Hepatocyte (in vitro differentiated cells): ENCODE data around the gene ZNF469. TPM values are rescaled to one million over a fixed set of nuclear protein-coding genes. Genes with fewer than 3 reads are reported as not detected.
A peak's percentile ranks its signal among the peaks of the same experiment; 100 is the strongest.

Experiments
- DNase-seq: peaks from one replicate; pipeline ENCODE4 v3.0.0-alpha.2; 2016; ENCODE audit warnings: low spot score
- H2AFZ ChIP-seq: fragments of 200-600 bp; sonication (generic); 2 replicates; pipeline ENCODE4 v1.6.0; 2016; ENCODE audit warnings: antibody characterized with exemption, mild to moderate bottlenecking
- H3K27ac ChIP-seq: fragments of 200-600 bp; sonication (generic); 2 replicates; pipeline ENCODE4 v1.5.1; 2016; ENCODE audit warnings: mild to moderate bottlenecking
- H3K27me3 ChIP-seq: fragments of 200-600 bp; sonication (generic); 2 replicates; pipeline ENCODE4 v1.6.1; 2016
- H3K36me3 ChIP-seq: fragments of 200-600 bp; sonication (generic); replicated peaks from 2 replicates; pipeline ENCODE4 v1.5.1; 2016; ENCODE audit warnings: low read depth; ENCODE audit not compliant: insufficient read depth
- H3K4me1 ChIP-seq: fragments of 200-600 bp; sonication (generic); 2 replicates; pipeline ENCODE4 v1.5.1; 2016; ENCODE audit warnings: mild to moderate bottlenecking, moderate library complexity; ENCODE audit not compliant: insufficient read depth
- H3K4me2 ChIP-seq: fragments of 200-600 bp; sonication (generic); 2 replicates; pipeline ENCODE4 v1.6.0; 2016
- H3K4me3 ChIP-seq: fragments of 200-600 bp; sonication (generic); 2 replicates; pipeline ENCODE4 v1.5.1; 2016; ENCODE audit warnings: mild to moderate bottlenecking
- H3K79me2 ChIP-seq: fragments of 200-600 bp; sonication (generic); 2 replicates; pipeline ENCODE4 v1.6.0; 2017; ENCODE audit warnings: mild to moderate bottlenecking
- H3K9me2 ChIP-seq: fragments of 200-600 bp; sonication (generic); replicated peaks from 2 replicates; pipeline ENCODE4 v1.6.0; 2017; ENCODE audit warnings: mild to moderate bottlenecking; ENCODE audit not compliant: insufficient read depth
- H3K9me3 ChIP-seq: fragments of 200-600 bp; sonication (generic); 2 replicates; pipeline ENCODE4 v1.5.1; 2016; ENCODE audit warnings: low read depth, mild to moderate bottlenecking
- H4K20me1 ChIP-seq: fragments of 200-600 bp; sonication (generic); 2 replicates; pipeline ENCODE4 v1.6.0; 2016; ENCODE audit warnings: mild to moderate bottlenecking; ENCODE audit not compliant: insufficient read depth, poor library complexity, severe bottlenecking
- CTCF ChIP-seq: fragments of 200-600 bp; sonication (generic); IDR thresholded peaks from 2 replicates; pipeline ENCODE4 v1.5.1; 2016; ENCODE audit warnings: antibody characterized with exemption, mild to moderate bottlenecking; ENCODE audit not compliant: poor library complexity
- EZH2 ChIP-seq: fragments of 200-600 bp; sonication (generic); IDR thresholded peaks from 2 replicates; pipeline ENCODE4 v1.6.1; 2016; ENCODE audit warnings: antibody characterized with exemption, mild to moderate bottlenecking, borderline replicate concordance
- EZH2phosphoT487 ChIP-seq: fragments of 200-600 bp; sonication (generic); IDR thresholded peaks from one replicate; pipeline ENCODE4 v1.6.1; 2018; ENCODE audit warnings: antibody characterized with exemption, mild to moderate bottlenecking, low read depth, moderate library complexity; ENCODE audit not compliant: unreplicated experiment, severe bottlenecking
- WGBS: methylation state at CpG from one replicate; pipeline ENCODE4 v1.1.6; 2016; ENCODE audit warnings: low lambda C conversion rate; ENCODE audit errors: missing lambda C conversion rate; 5-methylcytosine and 5-hydroxymethylcytosine counted together
- polyA plus RNA-seq: library from polyadenylated mRNA; unstranded; fragments of >200 nt; fragmentation: Nextera tagmentation; extraction: Ambion mirVana; gene quantifications from 2 replicates; pipeline ENCODE4 v1.2.1, GENCODE V29; 2016
- total RNA-seq: library from RNA; depleted of rRNA; stranded (reverse); fragments of >200 nt; gene quantifications from 2 replicates; pipeline ENCODE4 v1.2.3, GENCODE V29; 2014

The ZNF469 gene
- total and polyA plus RNA-seq, 2 experiments from 2014 or later: 1.0 to 1.3 TPM

DNA sequence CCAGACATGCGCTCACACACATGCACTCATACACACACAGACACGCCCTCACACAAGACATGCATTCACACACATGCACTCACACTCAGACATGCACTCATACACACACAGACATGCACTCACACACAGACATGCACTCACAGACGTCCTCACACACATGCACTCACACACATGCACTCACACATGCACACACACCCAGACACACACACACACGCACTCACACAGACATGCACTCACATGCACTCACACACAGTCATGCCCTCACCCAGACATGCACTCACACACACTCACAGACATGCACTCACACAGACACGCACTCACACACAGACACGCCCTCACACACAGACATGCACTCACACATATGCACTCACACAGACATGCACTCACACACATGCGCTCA lies 2.1 kb upstream of the ZNF469 start:
- H4K20me1 ChIP-seq: no peaks in the 10 kb centered on the region
- H3K4me3 ChIP-seq: no peak overlapping the region
- DNase-seq: no peak
- no peaks in the 10 kb centered on the region for H3K79me2 ChIP-seq
- no peaks in the 10 kb centered on the region for H3K9me3 ChIP-seq
- 98% methylated on average over 7 of the region's 7 CpGs for WGBS
- H3K36me3 ChIP-seq: no peaks in the 10 kb centered on the region
- no peak overlapping the region for H2AFZ ChIP-seq
- H3K27ac ChIP-seq: no peak overlapping the region
- TF ChIP-seq EZH2: no peak
- no peak overlapping the region for H3K4me2 ChIP-seq
- H3K4me1 ChIP-seq: peaks cover 4% of the 10 kb centered on the region
- peaks cover 25% of the 10 kb centered on the region for H3K27me3 ChIP-seq
- H3K9me2 ChIP-seq: no peaks in the 10 kb centered on the region

GRCh38 chr16:88381820-88382451 lies 823 bp upstream of the ZNF469 start:
- Histone ChIP-seq H3K79me2 (no peaks in the 10 kb centered on the region), H3K27ac (no peak overlapping the region), H3K9me2 (no peaks in the 10 kb centered on the region), H4K20me1 (no peaks in the 10 kb centered on the region), H3K27me3 (peaks cover 25% of the 10 kb centered on the region), H3K4me1 (peaks cover 4% of the 10 kb centered on the region), H3K9me3 (no peaks in the 10 kb centered on the region), H2AFZ (no peak overlapping the region), H3K36me3 (no peaks in the 10 kb centered on the region), H3K4me3 (no peak overlapping the region), H3K4me2 (no peak overlapping the region)
- 80% methylated on average over 21 of the region's 21 CpGs for WGBS
- DNase-seq: no peak
- no peak for TF ChIP-seq CTCF
- no peak for TF ChIP-seq EZH2phosphoT487
- no peak for TF ChIP-seq EZH2

DNA sequence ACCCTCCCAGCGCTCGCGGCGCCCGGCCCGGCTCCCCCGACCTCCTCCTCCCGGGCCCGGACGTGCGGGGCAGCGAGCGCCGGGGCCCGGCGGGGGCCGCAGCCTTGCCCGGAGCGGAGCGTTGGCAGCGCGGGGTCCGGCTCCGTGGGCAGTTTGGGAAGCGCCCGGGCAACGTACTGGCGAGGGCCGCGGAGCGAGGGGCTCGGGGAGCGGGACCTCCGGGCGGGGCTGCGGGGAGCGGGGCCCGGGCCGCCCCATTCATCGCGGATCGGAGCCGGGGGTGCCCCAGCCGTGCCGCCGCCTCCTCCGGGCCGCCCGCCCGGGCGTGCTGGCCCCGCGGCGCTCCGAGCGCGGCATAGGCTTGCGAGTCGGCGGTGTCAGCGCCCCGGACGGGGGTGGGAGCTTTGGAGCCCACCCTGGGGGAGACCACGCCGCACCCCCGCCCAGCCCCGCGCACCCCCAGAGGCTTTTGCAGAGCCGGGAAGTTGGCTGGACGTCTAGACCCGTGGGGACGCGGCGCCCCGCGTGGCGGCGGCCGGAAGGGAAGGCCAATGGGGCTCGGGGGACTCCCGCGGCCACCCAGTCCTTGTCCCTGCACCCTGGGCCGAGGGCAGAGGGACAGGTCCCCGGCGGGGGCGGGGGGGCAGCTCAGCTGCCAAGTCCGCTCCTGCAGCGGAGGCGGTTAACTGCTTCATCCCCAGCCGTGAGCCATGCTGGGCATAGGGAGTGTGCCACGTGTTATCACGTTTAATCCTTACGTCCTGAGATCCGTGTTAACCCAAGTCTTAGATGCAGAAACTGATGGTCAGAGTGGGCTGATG lies 852 bp downstream of the ZNF469 start:
- Histone ChIP-seq H3K27me3 (peaks cover 25% of the 10 kb centered on the region), H3K4me3 (peak overlapping the region; percentile 33), H3K4me2 (peak overlapping the region; percentile 89), H2AFZ (no peak overlapping the region), H4K20me1 (no peaks in the 10 kb centered on the region), H3K9me2 (no peaks in the 10 kb centered on the region), H3K27ac (no peak overlapping the region), H3K36me3 (no peaks in the 10 kb centered on the region), H3K9me3 (no peaks in the 10 kb centered on the region), H3K4me1 (peaks cover 4% of the 10 kb centered on the region), H3K79me2 (no peaks in the 10 kb centered on the region)
- peak; percentile 64 for DNase-seq
- TF ChIP-seq EZH2: peak; percentile 49
- peak; percentile 60 for TF ChIP-seq CTCF
- TF ChIP-seq EZH2phosphoT487: no peak
- WGBS: 3% methylated on average over 48 of the region's 94 CpGs
